CD14-positive monocyte (primary cell): Measurements from ENCODE around the gene DMAC2. TPM values are rescaled to one million over a fixed set of nuclear protein-coding genes. Genes with fewer than 3 reads are reported as not detected.

Experiments used
- DNase-seq, 3 donors: peaks; one replicate each; pipeline ENCODE4 v3.0.0-alpha.2; 2011 to 2022
- H2AFZ ChIP-seq: 2 replicates; pipeline ENCODE4 v1.6.0; 2012; ENCODE audit warnings: mild to moderate bottlenecking, low read depth, low read length, inconsistent platforms; ENCODE audit not compliant: insufficient read depth, poor library complexity, severe bottlenecking
- H3K27ac ChIP-seq, 2 donors: 1 replicate in 1 of 2; 2 replicates in 1 of 2; pipeline ENCODE4 v1.5.1; 2012 to 2013; ENCODE audit warnings: low read length in 2 of 2, control low read depth in 1 of 2, inconsistent platforms in 1 of 2, low read depth in 1 of 2, mild to moderate bottlenecking in 1 of 2
- H3K27me3 ChIP-seq, 2 donors: one replicate each; pipeline versions ENCODE4 v1.6.0 to v1.6.1; 2011 to 2013; ENCODE audit warnings: low read length in 2 of 2; ENCODE audit not compliant: control insufficient read depth in 2 of 2, insufficient read depth in 2 of 2
- H3K36me3 ChIP-seq, 2 donors: replicated peaks in 1 of 2; 1 replicate in 1 of 2; 2 replicates in 1 of 2; pipeline versions ENCODE4 v1.5.1 to v1.6.1; 2012 to 2013; ENCODE audit warnings: low read length in 2 of 2, control low read depth in 1 of 2, inconsistent platforms in 1 of 2, mild to moderate bottlenecking in 1 of 2; ENCODE audit not compliant: insufficient read depth in 2 of 2, control insufficient read depth in 1 of 2
- H3K4me1 ChIP-seq, 2 donors: 1 replicate in 1 of 2; 2 replicates in 1 of 2; pipeline versions ENCODE4 v1.5.1 to v1.6.1; 2012 to 2013; ENCODE audit warnings: low read length in 2 of 2, control low read depth in 1 of 2, inconsistent platforms in 1 of 2, mild to moderate bottlenecking in 1 of 2, moderate library complexity in 1 of 2; ENCODE audit not compliant: insufficient read depth in 2 of 2, control insufficient read depth in 1 of 2
- H3K4me2 ChIP-seq: replicated peaks from 2 replicates; pipeline ENCODE3; 2012; ENCODE audit warnings: low read length, moderate library complexity, mild to moderate bottlenecking; ENCODE audit not compliant: poor library complexity, severe bottlenecking; ENCODE audit errors: extremely low read depth
- H3K4me3 ChIP-seq, 3 experiments: fragments of 200-600 bp in 1 of 3; sonication (generic) in 1 of 3; replicated peaks in 1 of 3; 1 replicate in 2 of 3; 2 replicates in 1 of 3; pipeline ENCODE4 v1.5.1; 2011 to 2013; ENCODE audit warnings: low read length in 3 of 3, mild to moderate bottlenecking in 3 of 3, control low read depth in 2 of 3, low read depth in 2 of 3, inconsistent platforms in 1 of 3, moderate library complexity in 1 of 3
- H3K79me2 ChIP-seq: 2 replicates; pipeline ENCODE4 v1.6.0; 2012; ENCODE audit warnings: mild to moderate bottlenecking, control low read depth, inconsistent platforms, low read length, moderate library complexity; ENCODE audit not compliant: insufficient read depth
- H3K9ac ChIP-seq: 2 replicates; pipeline ENCODE4 v1.6.0; 2017; ENCODE audit warnings: low read length, mild to moderate bottlenecking; ENCODE audit not compliant: insufficient read depth, poor library complexity, severe bottlenecking
- H3K9me3 ChIP-seq, 2 donors: replicated peaks in 1 of 2; 1 replicate in 1 of 2; 2 replicates in 1 of 2; pipeline versions ENCODE4 v1.5.1 to v1.6.1; 2012 to 2013; ENCODE audit warnings: low read length in 2 of 2, control low read depth in 1 of 2; ENCODE audit not compliant: control insufficient read depth in 1 of 2, insufficient read depth in 1 of 2
- H4K20me1 ChIP-seq: 2 replicates; pipeline ENCODE4 v1.6.0; 2012; ENCODE audit warnings: mild to moderate bottlenecking, low read length, control low read depth, moderate library complexity; ENCODE audit not compliant: insufficient read depth
- H3K27ac Mint-ChIP-seq, 7 donors: one replicate each; pipeline ENCODE4 v1.8.0; 2020; ENCODE audit warnings: mild to moderate bottlenecking in 7 of 7, mixed read lengths in 7 of 7, moderate library complexity in 6 of 7, inconsistent platforms in 2 of 7
- H3K27me3 Mint-ChIP-seq, 3 donors: one replicate each; pipeline ENCODE4 v1.8.0; 2021 to 2022; ENCODE audit warnings: low read depth in 3 of 3, mild to moderate bottlenecking in 3 of 3, mixed read lengths in 3 of 3, moderate library complexity in 3 of 3, inconsistent platforms in 1 of 3
- H3K36me3 Mint-ChIP-seq, 2 donors: one replicate each; pipeline ENCODE4 v1.8.0; 2020; ENCODE audit warnings: mixed read lengths in 2 of 2, inconsistent platforms in 1 of 2, mild to moderate bottlenecking in 1 of 2
- H3K4me1 Mint-ChIP-seq: one replicate; pipeline ENCODE4 v1.8.0; 2020; ENCODE audit warnings: mild to moderate bottlenecking, mixed read lengths
- H3K4me3 Mint-ChIP-seq, 2 donors: one replicate each; pipeline ENCODE4 v1.8.0; 2020; ENCODE audit warnings: mild to moderate bottlenecking in 2 of 2, mixed read lengths in 2 of 2, moderate library complexity in 1 of 2
- H3K9me3 Mint-ChIP-seq, 7 donors: one replicate each; pipeline ENCODE4 v1.8.0; 2020 to 2022; ENCODE audit warnings: mixed read lengths in 7 of 7, mild to moderate bottlenecking in 6 of 7, moderate library complexity in 6 of 7, inconsistent platforms in 2 of 7
- CTCF ChIP-seq: fragments of 200-600 bp; IDR thresholded peaks from one replicate; pipeline ENCODE4 v1.8.0; 2022; ENCODE audit warnings: antibody characterized with exemption, mild to moderate bottlenecking
- WGBS: methylation state at CpG from one replicate; pipeline ENCODE4 v1.1.5; 2013; ENCODE audit warnings: missing lambda C conversion rate; ENCODE audit not compliant: insufficient coverage; 5-methylcytosine and 5-hydroxymethylcytosine counted together
- intact Hi-C, 2 donors: fragments of 100-400 bp; cut with micrococcal nuclease; formaldehyde crosslinking; loops; one replicate each; pipeline versions ENCODE4 v1.15.0 to v1.15.1; 2023
- polyA plus RNA-seq, 3 donors: library from polyadenylated mRNA; depleted of rRNA in 1 of 3; unstranded in 2 of 3; stranded (reverse) in 1 of 3; fragments of 300-500 nt in 2 of 3; fragments of >200 nt in 1 of 3; fragmentation: Illumina TruSeq in 2 of 3; gene quantifications; 1 replicate in 2 of 3; 2 replicates in 1 of 3; pipeline ENCODE4 v1.2.3, GENCODE V29; 2012 to 2021

The DMAC2 gene
- polyA plus RNA-seq, 3 donors, result 33.2 to 48.0 (median 43.8) TPM

- DNase-seq, result no peak
- no CpG with 5 or more reads among the region's 3 CpGs for WGBS
Measured at GRCh38 chr19:41402010-41402409, 37.7 kb downstream of the DMAC2 start.

GRCh38 chr19:41401483-41401882, 38.2 kb downstream of the DMAC2 start:
- Histone ChIP-seq H3K9me3 (no peaks in the 10 kb centered on the region), H3K4me2 (no peak overlapping the region), H3K27me3 (no peaks in the 10 kb centered on the region), H4K20me1 (peaks cover 7% of the 10 kb centered on the region), H3K9ac (no peak overlapping the region), H3K79me2 (peaks cover 88% of the 10 kb centered on the region), H3K36me3 (peaks cover 11 to 26% of the 10 kb centered on the region in 2 donors), H2AFZ (no peak overlapping the region), H3K4me1 (peaks cover 32 to 34% of the 10 kb centered on the region in 2 donors), H3K4me3 (no peak overlapping the region), H3K27ac (peak overlapping the region in 1 of 2 donors; percentile 11)
- peak overlapping the region in 3 of 7 donors; percentile 9 to 79 (median 59) for H3K27ac Mint-ChIP-seq
- H3K36me3 Mint-ChIP-seq, result peaks cover 15 to 34% of the 10 kb centered on the region in 2 donors
- TF ChIP-seq CTCF, result no peak
- H3K9me3 Mint-ChIP-seq, result no peaks in the 10 kb centered on the region
- H3K4me1 Mint-ChIP-seq, result peaks cover 40% of the 10 kb centered on the region
- WGBS, result no CpG with 5 or more reads among the region's 4 CpGs
- intact Hi-C loops, result no loop called here
- DNase-seq, result no peak
- no peak overlapping the region for H3K4me3 Mint-ChIP-seq
- no peaks in the 10 kb centered on the region for H3K27me3 Mint-ChIP-seq

More at GRCh38 chr19:41402010-41402409, 37.7 kb downstream of the DMAC2 start:
- H3K36me3 Mint-ChIP-seq, result peaks cover 16 to 34% of the 10 kb centered on the region in 2 donors
- Histone ChIP-seq H3K36me3 (peaks cover 11 to 26% of the 10 kb centered on the region in 2 donors), H3K9me3 (no peaks in the 10 kb centered on the region), H3K27me3 (no peaks in the 10 kb centered on the region), H2AFZ (no peak overlapping the region), H3K4me1 (peaks cover 35 to 36% of the 10 kb centered on the region in 2 donors), H3K4me2 (no peak overlapping the region), H3K9ac (no peak overlapping the region), H3K4me3 (no peak overlapping the region), H4K20me1 (peaks cover 7% of the 10 kb centered on the region), H3K79me2 (peaks cover 84% of the 10 kb centered on the region), H3K27ac (no peak overlapping the region)
- peak overlapping the region in 1 of 7 donors; percentile 26 for H3K27ac Mint-ChIP-seq
- no peak for TF ChIP-seq CTCF
- no peak overlapping the region for H3K4me3 Mint-ChIP-seq
- peaks cover 44% of the 10 kb centered on the region for H3K4me1 Mint-ChIP-seq
- H3K27me3 Mint-ChIP-seq, result no peaks in the 10 kb centered on the region
- H3K9me3 Mint-ChIP-seq, result no peaks in the 10 kb centered on the region
- intact Hi-C loops, result no loop called here
